ENCODE measurements around the gene BUB1. TPM values are rescaled to one million over a fixed set of nuclear protein-coding genes. Genes with fewer than 3 reads are reported as not detected.
A peak's percentile ranks its signal among the peaks of the same experiment; 100 is the strongest.
"Not testable (repeated sequence)": the region's sequence is repeated elsewhere in the genome, so short reads cannot be mapped to it uniquely, and the experiment has no call there.

Gene BUB1
- 14.5 and 62.7 TPM in 2 replicates for total RNA-seq

- DNase-seq, result peak; percentile 98
Observed at GRCh38 chr2:110677530-110678456, at the start of gene BUB1. Gene BUB1, minus strand, starts transcription at chr2:110678063. Its CDS starts 68 bp downstream, at chr2:110677995.

GRCh38 chr2:110726285-110726684 lies 48.4 kb upstream of the BUB1 start:
- DNase-seq, result no peak

GRCh38 chr2:110725859-110726258 lies 48.0 kb upstream of the BUB1 start:
- DNase-seq, result no peak

- DNase-seq, result no peak
Observed at GRCh38 chr2:110725370-110725769, 47.5 kb upstream of the BUB1 start.

GRCh38 chr2:110724820-110725219 lies 47.0 kb upstream of the BUB1 start:
- no peak for DNase-seq

- no peak for DNase-seq
Observed at GRCh38 chr2:110720547-110720946, 42.7 kb upstream of the BUB1 start.

- DNase-seq, result no peak
Observed at GRCh38 chr2:110718990-110719389, 41.1 kb upstream of the BUB1 start.

- DNase-seq, result no peak
Observed at GRCh38 chr2:110718382-110718781, 40.5 kb upstream of the BUB1 start.

- DNase-seq, result no peak
Observed at GRCh38 chr2:110717734-110718133, 39.9 kb upstream of the BUB1 start.

- no peak for DNase-seq
Observed at GRCh38 chr2:110716959-110717645, 39.2 kb upstream of the BUB1 start.

GRCh38 chr2:110714452-110715224 lies 36.8 kb upstream of the BUB1 start:
- DNase-seq, result no peak

GRCh38 chr2:110713513-110714362 lies 35.9 kb upstream of the BUB1 start:
- no peak for DNase-seq

- no peak for DNase-seq
Observed at GRCh38 chr2:110712737-110713136, 34.9 kb upstream of the BUB1 start.

GRCh38 chr2:110708455-110708854 lies 30.6 kb upstream of the BUB1 start:
- no peak for DNase-seq

GRCh38 chr2:110707386-110707965 lies 29.6 kb upstream of the BUB1 start:
- no peak for DNase-seq

GRCh38 chr2:110702514-110703380 lies 24.9 kb upstream of the BUB1 start:
- no peak for DNase-seq

GRCh38 chr2:110698253-110698652 lies 20.4 kb upstream of the BUB1 start:
- not testable (repeated sequence) for DNase-seq

- not testable (repeated sequence) for DNase-seq
Observed at GRCh38 chr2:110695146-110695898, 17.5 kb upstream of the BUB1 start.

GRCh38 chr2:110691612-110692258 lies 13.9 kb upstream of the BUB1 start:
- no peak for DNase-seq
